Thyroid gland (tissue), 4 donors: Measurements from ENCODE around the gene TRPV3. TPM values are rescaled to one million over a fixed set of nuclear protein-coding genes. Genes with fewer than 3 reads are reported as not detected.

ENCODE experiments used
- DNase-seq, 2 donors: peaks; one replicate each; pipeline ENCODE4 v3.0.0-alpha.2; 2019
- H3K27ac ChIP-seq, 3 donors: fragments of 200-600 bp; sonication (generic); 1 replicate in 2 of 3; 2 replicates in 1 of 3; pipeline ENCODE4 v1.5.1; 2016 to 2019; ENCODE audit warnings: mild to moderate bottlenecking in 1 of 3, moderate library complexity in 1 of 3
- H3K27me3 ChIP-seq: fragments of 200-600 bp; sonication (generic); one replicate; pipeline ENCODE4 v1.5.1; 2019
- H3K36me3 ChIP-seq, 2 donors: fragments of 200-600 bp; sonication (generic); one replicate each; pipeline ENCODE4 v1.5.1; 2016 to 2019
- H3K4me1 ChIP-seq, 2 donors: fragments of 200-600 bp; sonication (generic); one replicate each; pipeline ENCODE4 v1.5.1; 2017 to 2019
- H3K4me3 ChIP-seq, 3 donors: fragments of 200-600 bp; sonication (generic); replicated peaks in 1 of 3; 1 replicate in 2 of 3; 2 replicates in 1 of 3; pipeline ENCODE4 v1.5.1; 2016; ENCODE audit warnings: mild to moderate bottlenecking in 1 of 3
- H3K9me3 ChIP-seq: fragments of 200-600 bp; sonication (generic); one replicate; pipeline ENCODE4 v1.5.1; 2017
- POLR2A ChIP-seq, 2 donors: fragments of 450-650 bp; IDR thresholded peaks; one replicate each; pipeline ENCODE4 v1.6.1; 2017; ENCODE audit warnings: antibody characterized with exemption in 2 of 2, mild to moderate bottlenecking in 2 of 2, moderate library complexity in 1 of 2
- WGBS, 2 donors: methylation state at CpG; one replicate each; pipeline ENCODE4 v1.1.5; 2017; 5-methylcytosine and 5-hydroxymethylcytosine counted together
- intact Hi-C: fragments of 100-400 bp; cut with DNase I; formaldehyde crosslinking; loops from one replicate; pipeline ENCODE4 v1.15.1; 2023
- total RNA-seq, 4 donors: library from RNA; depleted of rRNA; stranded (reverse); fragments of >200 nt; gene quantifications; one replicate each; pipeline ENCODE4 v1.2.3, GENCODE V29; 2016
- TF ChIP-seq, protein P1 (sequence below), 6 experiments: fragments of 200-600 bp in 3 of 6; fragments of 450-650 bp in 3 of 6; sonication (generic) in 3 of 6; IDR thresholded peaks; one replicate each; pipeline ENCODE4 v1.5.1; 2016 to 2019; ENCODE audit warnings: antibody characterized with exemption in 6 of 6, mild to moderate bottlenecking in 2 of 6, inconsistent platforms in 1 of 6, moderate library complexity in 1 of 6

The TRPV3 gene
- total RNA-seq, 4 donors from 2014 or later = 0.11 to 1.2 (median 1.0) TPM

DNA sequence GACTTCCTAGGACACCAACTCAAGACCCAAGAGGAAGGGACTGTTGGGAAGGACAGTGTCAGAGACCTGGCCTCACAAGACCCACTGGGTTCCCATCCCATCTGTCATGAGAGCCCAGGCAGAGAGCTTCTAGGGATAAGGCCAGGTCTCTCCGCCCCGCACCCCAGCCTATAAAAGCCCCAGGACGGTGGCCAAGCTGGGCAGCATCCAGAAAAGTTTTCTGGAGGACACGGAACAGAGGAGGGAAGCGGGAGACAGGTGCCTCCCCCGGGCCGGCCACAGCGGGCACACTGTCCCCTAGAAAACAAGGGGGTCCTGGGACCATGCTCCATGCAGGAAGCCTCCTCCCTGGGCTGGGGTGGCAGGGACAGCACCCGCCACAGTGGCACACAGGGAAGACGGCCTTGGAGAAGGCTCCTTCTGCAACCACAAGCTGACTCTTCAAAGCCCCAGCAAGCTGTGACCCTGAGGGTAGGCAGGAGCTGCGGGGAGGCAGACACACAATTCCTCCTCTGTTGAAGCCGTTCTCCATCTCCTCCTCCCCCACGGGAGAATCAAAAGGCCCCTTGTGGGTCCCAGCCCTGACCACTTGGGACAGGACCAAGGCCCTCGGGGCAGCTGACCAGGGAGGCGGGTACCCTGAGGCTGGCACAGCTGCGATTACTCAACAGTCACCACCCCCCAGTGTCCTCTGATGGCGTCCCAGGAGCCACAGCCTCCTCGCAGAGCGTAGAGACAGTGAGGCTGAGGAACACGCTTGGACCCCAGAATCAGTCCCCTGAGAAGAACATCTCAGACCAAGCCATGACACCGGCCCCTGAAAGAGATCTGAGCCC lies 26.1 kb downstream of the TRPV3 start:
- WGBS, 2 donors = 80 to 81% methylated on average over 15 to 18 of the region's 21 CpGs
- TF ChIP-seq POLR2A (IDR thresholded peaks at IDR 0.05) = no peak
- TF ChIP-seq, protein P1, sequence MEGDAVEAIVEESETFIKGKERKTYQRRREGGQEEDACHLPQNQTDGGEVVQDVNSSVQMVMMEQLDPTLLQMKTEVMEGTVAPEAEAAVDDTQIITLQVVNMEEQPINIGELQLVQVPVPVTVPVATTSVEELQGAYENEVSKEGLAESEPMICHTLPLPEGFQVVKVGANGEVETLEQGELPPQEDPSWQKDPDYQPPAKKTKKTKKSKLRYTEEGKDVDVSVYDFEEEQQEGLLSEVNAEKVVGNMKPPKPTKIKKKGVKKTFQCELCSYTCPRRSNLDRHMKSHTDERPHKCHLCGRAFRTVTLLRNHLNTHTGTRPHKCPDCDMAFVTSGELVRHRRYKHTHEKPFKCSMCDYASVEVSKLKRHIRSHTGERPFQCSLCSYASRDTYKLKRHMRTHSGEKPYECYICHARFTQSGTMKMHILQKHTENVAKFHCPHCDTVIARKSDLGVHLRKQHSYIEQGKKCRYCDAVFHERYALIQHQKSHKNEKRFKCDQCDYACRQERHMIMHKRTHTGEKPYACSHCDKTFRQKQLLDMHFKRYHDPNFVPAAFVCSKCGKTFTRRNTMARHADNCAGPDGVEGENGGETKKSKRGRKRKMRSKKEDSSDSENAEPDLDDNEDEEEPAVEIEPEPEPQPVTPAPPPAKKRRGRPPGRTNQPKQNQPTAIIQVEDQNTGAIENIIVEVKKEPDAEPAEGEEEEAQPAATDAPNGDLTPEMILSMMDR (IDR thresholded peaks at IDR 0.05) = no peak
- no peak for DNase-seq
- intact Hi-C loops = no loop called here
- Histone ChIP-seq H3K27ac (no peak overlapping the region), H3K36me3 (no peaks in the 10 kb centered on the region), H3K9me3 (no peaks in the 10 kb centered on the region), H3K4me1 (no peaks in the 10 kb centered on the region), H3K27me3 (no peaks in the 10 kb centered on the region), H3K4me3 (no peak overlapping the region)

DNA sequence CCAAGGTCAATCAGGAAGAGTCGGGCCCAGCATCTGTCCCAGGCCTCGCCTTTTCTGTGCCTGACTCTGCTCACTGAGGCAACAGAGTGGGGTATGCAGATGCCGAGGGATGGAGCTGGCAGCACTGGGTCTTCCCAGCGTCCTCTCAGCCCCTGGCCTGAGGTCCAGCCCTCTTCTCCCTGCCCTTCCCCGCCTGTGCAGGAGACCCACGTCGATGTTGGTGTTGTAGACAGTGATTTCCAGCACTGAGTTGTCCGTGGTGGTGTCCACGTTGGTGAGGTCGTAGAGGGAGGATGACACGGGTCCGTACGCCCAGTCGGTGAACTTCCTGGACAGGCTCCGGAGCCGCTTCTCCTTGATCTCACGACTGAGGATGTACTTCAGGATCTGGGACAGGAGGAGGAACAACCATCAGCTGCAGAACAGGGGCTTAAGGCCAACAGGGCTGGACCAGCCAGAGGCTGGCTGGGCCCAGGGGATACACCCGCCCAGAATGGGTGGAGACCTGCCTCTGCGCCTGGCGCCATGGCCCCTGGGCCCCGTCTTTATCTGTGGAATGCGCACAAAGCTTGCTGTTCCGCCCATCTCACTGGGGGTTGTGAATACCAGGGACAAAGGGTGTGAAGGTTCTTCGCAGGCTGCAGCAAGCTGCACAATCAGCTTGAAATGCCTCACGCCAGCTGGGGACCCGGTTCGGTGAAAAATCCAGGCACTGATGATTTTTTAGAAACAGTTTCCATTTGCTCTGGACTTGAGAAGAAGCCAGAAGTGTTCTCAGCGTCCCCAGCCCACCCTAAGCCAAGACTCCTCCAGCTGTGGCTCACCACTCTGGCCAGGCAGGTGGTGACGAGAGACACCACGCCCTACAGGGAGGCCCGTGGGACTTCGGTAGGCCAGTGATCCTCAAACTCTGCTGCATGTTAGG lies 27.5 kb downstream of the TRPV3 start:
- H3K4me1 ChIP-seq = no peaks in the 10 kb centered on the region
- no peaks in the 10 kb centered on the region for H3K36me3 ChIP-seq
- no peak overlapping the region for H3K4me3 ChIP-seq
- H3K27me3 ChIP-seq = no peaks in the 10 kb centered on the region
- WGBS, 2 donors = 44 to 53% methylated on average over 21 to 25 of the region's 32 CpGs
- TF ChIP-seq POLR2A (IDR thresholded peaks at IDR 0.05) = no peak
- TF ChIP-seq, protein P1 (IDR thresholded peaks at IDR 0.05) = no peak
- DNase-seq = no peak
- intact Hi-C loops = no loop called here
- H3K27ac ChIP-seq = no peak overlapping the region
- H3K9me3 ChIP-seq = no peaks in the 10 kb centered on the region

DNA sequence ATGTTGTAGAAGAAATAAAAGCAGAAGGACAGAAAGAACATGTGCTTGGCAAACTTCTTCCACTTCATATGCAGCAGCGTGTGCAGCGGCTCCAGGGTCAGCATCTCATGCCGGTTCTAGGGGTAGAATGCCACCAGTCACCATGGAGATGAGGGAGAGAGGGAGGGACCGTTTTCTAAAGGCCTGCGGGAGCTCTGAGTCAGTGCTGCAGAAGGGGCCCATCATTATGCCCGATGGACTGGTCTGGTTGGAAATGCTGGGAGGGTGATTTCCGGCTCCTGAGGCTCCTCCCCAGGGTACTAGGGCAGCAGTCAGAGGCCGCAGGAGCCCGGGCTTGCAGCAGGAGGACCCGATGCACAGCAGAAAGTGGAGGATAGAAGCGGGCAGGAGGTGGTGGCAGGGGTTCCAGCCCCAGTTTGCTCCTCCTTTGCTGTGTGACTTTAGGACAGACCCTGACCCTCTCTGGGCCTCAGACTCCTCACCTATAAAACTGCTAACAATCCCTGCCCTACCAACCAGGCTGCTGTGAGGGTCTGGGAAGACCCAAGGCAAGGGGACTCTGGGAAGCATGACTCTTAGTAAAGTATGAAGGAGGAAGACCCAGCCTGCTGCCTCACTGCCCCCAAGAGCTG lies 28.6 kb downstream of the TRPV3 start:
- Histone ChIP-seq H3K9me3 (no peaks in the 10 kb centered on the region), H3K4me1 (no peaks in the 10 kb centered on the region), H3K27me3 (no peaks in the 10 kb centered on the region), H3K4me3 (no peak overlapping the region), H3K27ac (no peak overlapping the region), H3K36me3 (no peaks in the 10 kb centered on the region)
- no peak for TF ChIP-seq POLR2A (IDR thresholded peaks at IDR 0.05)
- TF ChIP-seq, protein P1 (IDR thresholded peaks at IDR 0.05) = no peak
- intact Hi-C loops = no loop called here
- WGBS, 2 donors = 52 to 54% methylated on average over 9 to 11 of the region's 11 CpGs
- DNase-seq = no peak

DNA sequence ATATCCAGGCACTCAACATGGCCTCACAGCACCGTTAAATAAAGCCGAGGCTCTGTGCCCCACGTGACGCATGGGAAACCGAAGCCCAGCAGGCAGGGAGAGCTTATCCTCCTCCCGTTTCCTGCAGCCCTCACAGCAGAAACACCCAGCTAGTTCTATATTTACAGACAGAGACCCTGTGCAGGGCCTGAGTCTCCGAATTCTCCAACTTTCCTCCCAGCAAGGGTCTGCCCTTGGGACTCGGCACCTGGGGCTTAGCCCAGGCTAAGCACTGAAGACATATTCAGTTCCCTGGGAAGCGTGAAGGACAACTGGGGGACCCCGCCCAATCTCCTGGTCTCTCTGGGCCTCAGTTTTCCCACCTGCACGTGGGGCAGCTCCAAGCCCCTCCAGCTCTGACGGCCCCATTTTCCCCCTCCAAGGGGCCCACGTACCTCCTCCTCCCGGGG lies 29.2 kb downstream of the TRPV3 start:
- 68 to 75% methylated on average over 13 to 14 of the region's 14 CpGs for WGBS, 2 donors
- Histone ChIP-seq H3K4me3 (no peak overlapping the region), H3K27me3 (no peaks in the 10 kb centered on the region), H3K36me3 (no peaks in the 10 kb centered on the region), H3K9me3 (no peaks in the 10 kb centered on the region), H3K4me1 (no peaks in the 10 kb centered on the region), H3K27ac (no peak overlapping the region)
- intact Hi-C loops = no loop called here
- DNase-seq = no peak
- TF ChIP-seq POLR2A (IDR thresholded peaks at IDR 0.05) = no peak
- TF ChIP-seq, protein P1 (IDR thresholded peaks at IDR 0.05) = no peak
